Endodermal cell (in vitro differentiated cells): ENCODE data around the gene MORC3. TPM values are rescaled to one million over a fixed set of nuclear protein-coding genes. Genes with fewer than 3 reads are reported as not detected.
"Not testable (repeated sequence)": the region's sequence is repeated elsewhere in the genome, so short reads cannot be mapped to it uniquely, and the experiment has no call there.

Experiments used
- DNase-seq: peaks from one replicate; pipeline ENCODE4 v3.0.0-alpha.2; 2017
- H3K27ac ChIP-seq: 2 replicates; pipeline ENCODE4 v1.5.1; 2013; ENCODE audit warnings: mild to moderate bottlenecking, low read depth, low read length, moderate library complexity
- H3K27me3 ChIP-seq: 2 replicates; pipeline ENCODE4 v1.6.1; 2013; ENCODE audit warnings: mild to moderate bottlenecking, low read length, moderate library complexity; ENCODE audit not compliant: insufficient read depth, control insufficient read depth, poor library complexity, severe bottlenecking
- H3K36me3 ChIP-seq: 2 replicates; pipeline ENCODE4 v1.7.0; 2013; ENCODE audit warnings: mild to moderate bottlenecking, low read length, moderate library complexity; ENCODE audit not compliant: control insufficient read depth, insufficient read depth
- H3K4me1 ChIP-seq: one replicate; pipeline ENCODE4 v1.7.0; 2013; ENCODE audit warnings: low read length; ENCODE audit not compliant: control insufficient read depth, insufficient read depth
- H3K4me3 ChIP-seq: 2 replicates; pipeline ENCODE4 v1.5.1; 2013; ENCODE audit warnings: mild to moderate bottlenecking, low read length, moderate library complexity
- H3K9ac ChIP-seq: 2 replicates; pipeline ENCODE4 v1.6.1; 2013; ENCODE audit warnings: mild to moderate bottlenecking, low read length, moderate library complexity; ENCODE audit not compliant: poor library complexity, severe bottlenecking; ENCODE audit errors: extremely low read depth
- H3K9me3 ChIP-seq: 2 replicates; pipeline ENCODE4 v1.6.1; 2013; ENCODE audit warnings: mild to moderate bottlenecking, low read length, moderate library complexity; ENCODE audit not compliant: control insufficient read depth
- H3K27ac Mint-ChIP-seq: 2 replicates; pipeline ENCODE4 v1.8.0; 2020; ENCODE audit warnings: mixed read lengths
- H3K27me3 Mint-ChIP-seq: 2 replicates; pipeline ENCODE4 v1.8.0; 2021; ENCODE audit warnings: mild to moderate bottlenecking, mixed read lengths; ENCODE audit not compliant: insufficient read depth
- H3K36me3 Mint-ChIP-seq: 2 replicates; pipeline ENCODE4 v1.8.0; 2020; ENCODE audit warnings: low read depth, mixed read lengths
- H3K4me1 Mint-ChIP-seq: 2 replicates; pipeline ENCODE4 v1.8.0; 2020; ENCODE audit warnings: mixed read lengths
- H3K4me3 Mint-ChIP-seq: 2 replicates; pipeline ENCODE4 v1.8.0; 2020; ENCODE audit warnings: mild to moderate bottlenecking, moderate library complexity, mixed read lengths
- H3K9me3 Mint-ChIP-seq: 2 replicates; pipeline ENCODE4 v1.8.0; 2020; ENCODE audit warnings: mild to moderate bottlenecking, mixed read lengths
- CTCF ChIP-seq: fragments of 200-600 bp; sonication (generic); conservative IDR thresholded peaks from 2 replicates; pipeline ENCODE4 v1.5.0; 2021; ENCODE audit warnings: antibody characterized with exemption, mild to moderate bottlenecking
- WGBS, 2 experiments: methylation state at CpG; one replicate each; pipeline versions ENCODE4 v1.1.5 to v1.1.7; 2013; ENCODE audit warnings: missing lambda C conversion rate in 2 of 2, mixed read lengths in 1 of 2; ENCODE audit not compliant: insufficient coverage in 1 of 2, insufficient read length in 1 of 2; 5-methylcytosine and 5-hydroxymethylcytosine counted together
- total RNA-seq, 2 donors: library from RNA; stranded (reverse); fragmentation: NEBNext Ultra II Directional in 1 of 2; extraction: Animal tissue kit (Norgen Biotek cat#: 25700) in 1 of 2; gene quantifications; 2 replicates in 1 of 2; 3 replicates in 1 of 2; pipeline ENCODE4 v1.2.1, GENCODE V29; 2021

The MORC3 gene
- total RNA-seq, 2 donors from 2014 or later = 17.8 to 23.3 TPM

DNA sequence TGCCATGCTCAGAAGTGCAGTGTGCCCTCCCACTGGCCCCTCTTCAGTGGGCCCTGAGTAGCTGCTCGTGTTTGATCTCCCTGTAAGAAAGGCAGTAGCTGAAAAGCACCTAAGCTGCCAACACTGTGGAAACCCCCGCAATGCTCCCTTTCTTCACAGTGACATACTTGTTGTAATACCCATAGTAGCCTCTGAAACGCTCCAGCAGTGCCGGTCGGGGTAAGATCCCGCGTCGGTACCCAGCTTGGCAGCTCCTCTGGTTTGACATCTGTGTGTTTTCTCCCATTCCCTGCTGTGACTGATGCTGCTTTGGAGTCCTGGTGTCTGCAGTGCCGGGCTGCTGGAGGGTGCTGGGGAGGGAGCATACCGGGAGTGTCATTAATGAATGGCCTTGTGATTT lies 68.8 kb downstream of the MORC3 start:
- H3K27me3 ChIP-seq = no peaks in the 10 kb centered on the region
- DNase-seq = peak; percentile 84
- H3K4me1 Mint-ChIP-seq = peaks cover 4% of the 10 kb centered on the region
- peaks cover 10% of the 10 kb centered on the region for H3K9me3 ChIP-seq
- peaks cover 1% of the 10 kb centered on the region for H3K27me3 Mint-ChIP-seq
- H3K27ac Mint-ChIP-seq = no peak overlapping the region
- H3K36me3 ChIP-seq = peaks cover 23% of the 10 kb centered on the region
- peaks cover 42% of the 10 kb centered on the region for H3K36me3 Mint-ChIP-seq
- H3K4me1 ChIP-seq = no peaks in the 10 kb centered on the region
- no peak overlapping the region for H3K27ac ChIP-seq
- TF ChIP-seq CTCF = peak; percentile 55
- H3K4me3 Mint-ChIP-seq = no peak overlapping the region
- H3K9ac ChIP-seq = no peak overlapping the region
- no peak overlapping the region for H3K4me3 ChIP-seq
- 83 to 91% methylated on average over 6 to 10 of the region's 10 CpGs for WGBS, 2 experiments
- H3K9me3 Mint-ChIP-seq = peaks cover 19% of the 10 kb centered on the region

- H3K4me3 Mint-ChIP-seq, H3K27ac ChIP-seq, H3K27ac Mint-ChIP-seq, H3K4me3 ChIP-seq, H3K4me1 ChIP-seq, DNase-seq, H3K4me1 Mint-ChIP-seq, H3K27me3 ChIP-seq, H3K9ac ChIP-seq, H3K27me3 Mint-ChIP-seq: not testable (repeated sequence)
- Histone ChIP-seq H3K9me3 (peaks cover 10% of the 10 kb centered on the region), H3K36me3 (peaks cover 34% of the 10 kb centered on the region)
- Mint-ChIP-seq H3K36me3 (peaks cover 54% of the 10 kb centered on the region), H3K9me3 (peaks cover 20% of the 10 kb centered on the region)
- 96% methylated on average over 6 of the region's 6 CpGs; no CpG with 5 or more reads in 1 of the 2 experiments for WGBS, 2 experiments
Observed at GRCh38 chr21:36391649-36392048, 71.7 kb downstream of the MORC3 start.

DNA sequence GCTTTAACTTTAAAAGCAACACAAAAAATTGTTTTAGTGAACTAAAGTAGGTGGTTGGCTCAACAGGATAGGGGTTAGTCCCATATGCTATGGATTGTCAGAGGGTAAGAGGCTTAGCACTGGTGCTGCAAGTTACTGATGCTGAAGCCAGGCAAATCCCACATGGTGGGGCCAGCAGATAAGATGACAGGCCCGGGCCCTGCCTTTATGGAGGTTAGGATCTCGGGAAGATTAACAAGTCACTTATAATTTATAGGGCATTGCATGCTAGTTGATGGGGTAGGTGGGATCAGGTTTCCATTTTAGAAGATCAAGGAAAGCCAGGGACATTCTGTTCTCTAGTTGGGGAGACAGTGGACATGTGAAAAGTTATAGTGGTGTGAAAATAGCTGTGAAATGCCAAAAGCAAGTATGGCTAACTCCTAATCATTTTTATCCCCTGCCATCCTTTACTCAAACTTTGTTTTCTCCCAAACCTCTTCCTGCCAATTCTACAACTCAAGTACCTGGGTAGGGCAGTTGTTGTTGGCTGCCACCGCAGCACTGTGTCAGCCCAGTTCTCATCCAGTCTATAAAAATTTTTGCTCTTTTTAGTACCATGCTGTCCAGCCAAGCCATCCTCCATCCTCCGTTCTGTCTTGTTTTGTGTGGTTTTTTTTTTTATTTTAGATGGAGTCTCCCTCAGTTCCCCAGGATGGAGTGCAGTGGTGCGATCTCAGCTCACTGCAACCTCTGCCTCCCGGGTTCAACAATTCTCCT lies 75.5 kb downstream of the MORC3 start:
- H3K4me1 ChIP-seq = no peaks in the 10 kb centered on the region
- H3K27ac Mint-ChIP-seq = no peak overlapping the region
- peaks cover 59% of the 10 kb centered on the region for H3K36me3 Mint-ChIP-seq
- no peak overlapping the region for H3K27ac ChIP-seq
- no peak for TF ChIP-seq CTCF
- H3K9me3 ChIP-seq = peaks cover 10% of the 10 kb centered on the region
- peaks cover 20% of the 10 kb centered on the region for H3K9me3 Mint-ChIP-seq
- no peaks in the 10 kb centered on the region for H3K27me3 Mint-ChIP-seq
- 96 to 100% methylated on average over 4 to 6 of the region's 6 CpGs for WGBS, 2 experiments
- peaks cover 17% of the 10 kb centered on the region for H3K4me1 Mint-ChIP-seq
- H3K9ac ChIP-seq = no peak overlapping the region
- no peak for DNase-seq
- no peak overlapping the region for H3K4me3 Mint-ChIP-seq
- H3K4me3 ChIP-seq = no peak overlapping the region
- peaks cover 39% of the 10 kb centered on the region for H3K36me3 ChIP-seq
- no peaks in the 10 kb centered on the region for H3K27me3 ChIP-seq
